Measurements from ENCODE around the gene CDA.
A peak's percentile ranks its signal among the peaks of the same experiment; 100 is the strongest.

Gene CDA

DNA sequence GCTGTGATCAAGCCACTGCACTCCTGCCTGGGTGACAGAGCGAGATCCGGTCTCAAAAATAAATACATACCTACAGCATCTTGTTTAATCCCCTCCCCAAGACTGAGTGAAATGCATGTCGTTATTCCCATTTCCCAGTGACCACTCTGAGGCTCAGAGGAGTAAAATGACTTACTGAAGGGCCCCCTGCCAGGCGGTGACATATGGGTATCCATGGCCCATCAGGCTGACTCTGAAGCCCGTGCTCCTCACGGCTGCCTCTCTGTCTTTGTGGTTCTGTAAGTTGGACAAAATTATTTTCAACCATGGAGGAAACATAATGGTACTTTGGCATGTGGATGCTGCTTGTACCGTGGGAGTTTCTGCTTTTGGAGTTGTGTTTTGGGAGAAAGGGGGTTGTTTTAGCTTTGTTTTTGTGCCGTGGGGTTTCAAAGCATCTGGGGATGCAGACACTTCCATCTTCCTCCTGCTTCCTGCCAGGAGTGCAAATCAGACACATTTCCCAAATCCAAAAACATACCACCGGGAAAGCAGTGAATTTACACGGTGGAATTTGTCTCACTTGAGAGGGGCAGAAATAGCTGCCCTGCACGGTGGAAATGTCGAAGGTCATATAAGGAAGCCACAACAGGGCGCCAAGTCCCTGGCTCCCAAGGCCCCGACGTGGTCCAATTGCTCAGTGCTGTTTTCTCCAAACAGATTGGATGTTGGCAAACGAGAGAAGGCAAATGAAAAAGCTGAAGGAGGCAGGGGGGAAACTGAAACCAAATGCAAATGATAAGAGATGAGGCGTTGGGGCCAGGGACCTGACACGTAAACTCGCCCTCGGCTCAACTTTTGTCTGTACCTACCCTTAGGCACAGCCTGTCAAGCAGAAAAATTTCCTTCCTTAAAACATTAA is 27.3 kb downstream of the CDA start:
- no peak overlapping the region for H3K4me3 ChIP-seq (ENCODE audit: low read depth, low read length)
- peak; percentile 23 for DNase-seq (ENCODE audit: low read depth)
- TF ChIP-seq, protein P1, sequence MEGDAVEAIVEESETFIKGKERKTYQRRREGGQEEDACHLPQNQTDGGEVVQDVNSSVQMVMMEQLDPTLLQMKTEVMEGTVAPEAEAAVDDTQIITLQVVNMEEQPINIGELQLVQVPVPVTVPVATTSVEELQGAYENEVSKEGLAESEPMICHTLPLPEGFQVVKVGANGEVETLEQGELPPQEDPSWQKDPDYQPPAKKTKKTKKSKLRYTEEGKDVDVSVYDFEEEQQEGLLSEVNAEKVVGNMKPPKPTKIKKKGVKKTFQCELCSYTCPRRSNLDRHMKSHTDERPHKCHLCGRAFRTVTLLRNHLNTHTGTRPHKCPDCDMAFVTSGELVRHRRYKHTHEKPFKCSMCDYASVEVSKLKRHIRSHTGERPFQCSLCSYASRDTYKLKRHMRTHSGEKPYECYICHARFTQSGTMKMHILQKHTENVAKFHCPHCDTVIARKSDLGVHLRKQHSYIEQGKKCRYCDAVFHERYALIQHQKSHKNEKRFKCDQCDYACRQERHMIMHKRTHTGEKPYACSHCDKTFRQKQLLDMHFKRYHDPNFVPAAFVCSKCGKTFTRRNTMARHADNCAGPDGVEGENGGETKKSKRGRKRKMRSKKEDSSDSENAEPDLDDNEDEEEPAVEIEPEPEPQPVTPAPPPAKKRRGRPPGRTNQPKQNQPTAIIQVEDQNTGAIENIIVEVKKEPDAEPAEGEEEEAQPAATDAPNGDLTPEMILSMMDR (conservative IDR thresholded peaks at IDR 0.05; ENCODE audit: low read depth, low read length), result no peak

DNA sequence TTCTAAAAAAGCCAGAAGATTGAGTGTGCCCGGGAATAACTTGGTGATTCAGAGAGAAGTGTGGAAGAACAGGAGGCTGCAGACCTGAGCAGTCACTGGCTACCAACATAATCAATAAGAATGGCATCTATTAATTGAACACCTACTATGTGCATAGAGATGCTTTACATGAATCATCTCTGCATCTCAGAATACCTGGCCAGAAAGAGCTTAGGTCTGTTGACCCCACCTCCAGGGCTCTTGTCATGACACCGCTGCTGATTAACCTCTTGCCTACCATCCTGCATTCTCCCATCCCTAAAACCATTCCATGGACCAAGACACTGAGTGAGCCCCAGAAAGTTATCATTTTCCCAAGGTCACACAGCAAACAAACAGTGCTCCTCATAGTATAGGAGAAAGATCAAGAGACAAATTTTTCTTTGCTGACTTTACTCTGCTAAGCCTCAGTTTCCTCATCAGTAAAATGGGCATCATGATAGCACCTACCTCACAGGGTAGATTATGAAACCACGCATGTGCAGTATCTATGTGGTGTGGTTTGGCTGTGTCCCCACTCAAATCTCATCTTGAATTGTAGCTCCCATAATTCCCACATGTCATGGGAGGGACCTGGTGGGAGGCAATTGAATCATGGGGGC is 28.1 kb downstream of the CDA start:
- no peak for DNase-seq (ENCODE audit: low read depth)

DNA sequence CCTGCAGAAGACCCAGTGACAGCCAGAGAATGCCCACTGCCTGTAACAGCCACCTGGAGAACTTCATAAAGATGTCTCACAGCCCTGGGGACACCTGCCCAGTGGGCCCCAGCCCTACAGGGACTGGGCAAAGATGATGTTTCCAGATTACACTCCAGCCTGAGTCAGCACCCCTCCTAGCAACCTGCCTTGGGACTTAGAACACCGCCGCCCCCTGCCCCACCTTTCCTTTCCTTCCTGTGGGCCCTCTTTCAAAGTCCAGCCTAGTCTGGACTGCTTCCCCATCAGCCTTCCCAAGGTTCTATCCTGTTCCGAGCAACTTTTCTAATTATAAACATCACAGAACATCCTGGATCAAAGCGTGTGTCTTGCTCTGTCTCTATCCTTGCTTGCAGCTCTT is 29.7 kb downstream of the CDA start:
- TF ChIP-seq, protein P1 (conservative IDR thresholded peaks at IDR 0.05; ENCODE audit: low read depth, low read length), result no peak
- DNase-seq (ENCODE audit: low read depth), result no peak
- H3K4me3 ChIP-seq (ENCODE audit: low read depth, low read length), result no peak overlapping the region

More for the DNA sequence above, 28.1 kb downstream of the CDA start:
- TF ChIP-seq, protein P1 (conservative IDR thresholded peaks at IDR 0.05; ENCODE audit: low read depth, low read length), result no peak
- no peak overlapping the region for H3K4me3 ChIP-seq (ENCODE audit: low read depth, low read length)

DNA sequence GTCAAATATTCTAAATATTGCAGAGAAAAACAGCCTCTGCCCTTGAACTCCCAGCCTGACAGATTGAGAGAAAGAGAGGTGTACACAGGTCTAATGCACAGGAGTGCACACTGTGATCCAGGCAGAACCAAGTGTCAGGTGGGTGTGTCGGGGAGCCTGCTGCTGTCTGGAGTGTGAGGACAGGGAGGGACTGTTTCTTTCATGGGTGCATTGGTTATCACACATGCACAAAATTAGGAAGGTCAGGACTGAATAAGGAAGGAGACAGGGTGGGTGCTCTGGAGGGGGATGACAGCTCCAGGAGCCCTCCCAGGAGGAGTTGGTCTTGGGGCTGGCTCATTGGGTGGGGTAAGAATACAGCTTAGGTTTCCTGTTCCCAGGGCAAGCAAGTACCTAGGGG is 31.1 kb downstream of the CDA start:
- no peak for DNase-seq (ENCODE audit: low read depth)
- H3K4me3 ChIP-seq (ENCODE audit: low read depth, low read length), result no peak overlapping the region
- TF ChIP-seq, protein P1 (conservative IDR thresholded peaks at IDR 0.05; ENCODE audit: low read depth, low read length), result no peak

DNA sequence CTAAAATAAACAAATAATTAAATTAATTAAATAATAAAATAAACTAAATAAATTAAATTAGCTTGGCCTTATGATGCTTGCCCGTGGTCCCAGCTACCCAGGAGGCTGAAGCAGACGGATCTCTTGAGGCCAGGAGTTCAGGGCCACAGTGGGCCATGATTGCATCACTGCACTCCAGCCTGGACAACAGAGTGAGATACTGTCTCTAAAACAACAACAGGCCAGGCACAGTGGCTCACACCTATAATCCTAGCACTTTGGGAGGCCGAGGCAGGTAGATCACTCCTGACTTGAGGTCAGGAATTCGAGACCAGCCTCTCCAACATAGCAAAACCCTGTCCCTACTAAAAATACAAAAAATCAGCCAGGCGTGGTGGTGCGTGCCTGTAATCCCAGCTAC is 32.1 kb downstream of the CDA start:
- TF ChIP-seq, protein P1 (conservative IDR thresholded peaks at IDR 0.05; ENCODE audit: low read depth, low read length), result no peak
- H3K4me3 ChIP-seq (ENCODE audit: low read depth, low read length), result no peak overlapping the region
- DNase-seq (ENCODE audit: low read depth), result no peak

DNA sequence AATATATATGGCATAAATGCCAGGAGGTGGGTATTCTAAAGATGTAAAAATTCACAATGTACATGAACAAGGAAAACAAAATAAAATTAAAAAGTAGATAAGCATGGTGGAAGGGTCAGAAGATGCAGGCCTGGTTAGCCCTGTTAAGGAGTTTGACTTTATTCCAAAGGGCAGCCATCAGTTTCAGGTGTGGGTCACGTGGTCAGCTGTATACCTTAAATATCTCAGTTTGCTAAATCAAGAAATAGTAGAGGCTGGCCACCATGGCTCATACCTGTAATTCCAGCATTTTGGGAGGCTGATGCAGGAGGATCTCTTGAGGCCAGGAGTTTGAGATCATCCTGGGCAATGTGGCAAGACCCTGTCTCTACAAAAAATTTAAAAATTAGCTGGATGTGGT is 35.8 kb downstream of the CDA start:
- TF ChIP-seq, protein P1 (conservative IDR thresholded peaks at IDR 0.05; ENCODE audit: low read depth, low read length), result no peak
- DNase-seq (ENCODE audit: low read depth), result no peak
- H3K4me3 ChIP-seq (ENCODE audit: low read depth, low read length), result no peak overlapping the region

Measured in choroid plexus epithelial cell (primary cell).